Suprapubic skin (tissue), 4 donors: ENCODE results near the gene RAD51AP2. TPM values are rescaled to one million over a fixed set of nuclear protein-coding genes. Genes with fewer than 3 reads are reported as not detected.

Experiments
- DNase-seq, 2 donors: peaks; one replicate each; pipeline ENCODE4 v3.0.0-alpha.2; 2019; ENCODE audit warnings: low spot score in 2 of 2
- H3K27ac ChIP-seq: fragments of 200-600 bp; sonication (generic); one replicate; pipeline ENCODE4 v1.5.1; 2019
- H3K27me3 ChIP-seq: fragments of 200-600 bp; sonication (generic); one replicate; pipeline ENCODE4 v1.5.1; 2019
- H3K36me3 ChIP-seq: fragments of 200-600 bp; sonication (generic); one replicate; pipeline ENCODE4 v1.5.1; 2019
- H3K4me1 ChIP-seq: fragments of 200-600 bp; sonication (generic); one replicate; pipeline ENCODE4 v1.5.1; 2019
- H3K4me3 ChIP-seq: fragments of 200-600 bp; sonication (generic); one replicate; pipeline ENCODE4 v1.5.1; 2019; ENCODE audit warnings: mild to moderate bottlenecking
- H3K9me3 ChIP-seq: fragments of 200-600 bp; sonication (generic); one replicate; pipeline ENCODE4 v1.5.1; 2019
- EP300 ChIP-seq: sonication (generic); formaldehyde crosslinking; IDR thresholded peaks from one replicate; pipeline ENCODE4 v1.6.1; 2017; ENCODE audit warnings: antibody characterized with exemption
- POLR2A ChIP-seq, 2 donors: fragments of 450-650 bp; IDR thresholded peaks; one replicate each; pipeline ENCODE4 v1.6.1; 2017; ENCODE audit warnings: antibody characterized with exemption in 2 of 2, mild to moderate bottlenecking in 2 of 2, moderate library complexity in 2 of 2
- POLR2AphosphoS5 ChIP-seq, 3 donors: sonication (generic); formaldehyde crosslinking; IDR thresholded peaks; one replicate each; pipeline ENCODE4 v1.6.1; 2017; ENCODE audit warnings: antibody characterized with exemption in 3 of 3
- WGBS: methylation state at CpG from one replicate; pipeline ENCODE4 v1.1.5; 2018; 5-methylcytosine and 5-hydroxymethylcytosine counted together
- total RNA-seq, 4 donors: library from RNA; depleted of rRNA; stranded (reverse); fragments of >200 nt; gene quantifications; one replicate each; pipeline ENCODE4 v1.1.0, GENCODE V29; 2016
- TF ChIP-seq, protein P1 (sequence below), 2 donors: fragments of 200-600 bp in 1 of 2; fragments of 450-650 bp in 1 of 2; sonication (generic) in 1 of 2; IDR thresholded peaks; one replicate each; pipeline ENCODE4 v1.5.1; 2016 to 2019; ENCODE audit warnings: antibody characterized with exemption in 2 of 2, mild to moderate bottlenecking in 1 of 2, moderate library complexity in 1 of 2

Gene RAD51AP2
- total RNA-seq, 4 donors from 2014 or later, result 0.11 to 0.89 (median 0.18) TPM; not detected in 1

DNA sequence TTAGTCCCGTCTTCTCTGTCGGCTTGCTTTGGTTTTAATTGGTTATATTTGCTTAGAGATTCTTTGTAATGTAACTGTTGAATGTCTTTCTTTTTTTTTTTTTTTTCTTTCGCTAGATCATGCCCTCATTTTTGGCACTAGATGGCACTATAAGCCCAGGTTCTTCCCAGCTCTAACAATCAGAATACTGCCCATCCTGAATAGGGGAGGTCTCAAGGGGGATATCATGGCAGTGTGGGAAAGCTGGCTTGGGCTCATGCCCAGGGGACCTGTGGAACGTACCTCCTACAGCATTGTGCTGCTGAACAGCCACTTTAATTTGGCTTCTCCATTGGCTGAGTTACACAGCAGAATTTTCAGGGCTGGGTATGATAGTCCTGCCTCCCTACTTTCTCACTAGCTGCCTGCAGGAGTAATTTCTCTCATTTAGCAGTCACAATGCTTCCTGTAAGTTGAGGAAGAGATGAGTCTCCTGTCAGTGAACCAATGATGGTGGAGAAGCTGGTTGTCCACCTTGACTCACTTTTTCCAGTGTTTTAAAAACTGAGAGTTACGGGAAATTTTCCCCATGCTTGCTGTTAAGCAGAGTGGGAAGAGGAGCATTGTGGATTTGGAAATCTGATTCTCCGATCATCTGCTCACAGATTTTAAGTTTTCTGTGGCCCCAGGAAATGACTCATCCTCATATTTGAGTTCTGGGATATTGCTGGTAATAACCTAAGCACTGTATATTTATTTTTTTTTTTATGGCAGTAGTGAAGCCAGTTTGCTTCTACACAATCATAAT lies 47.2 kb downstream of the RAD51AP2 start:
- 86% methylated on average over 6 of the region's 6 CpGs for WGBS
- TF ChIP-seq POLR2AphosphoS5 (IDR thresholded peaks at IDR 0.05), result no peak
- no peak for TF ChIP-seq POLR2A (IDR thresholded peaks at IDR 0.05)
- no peak for TF ChIP-seq EP300
- TF ChIP-seq, protein P1, sequence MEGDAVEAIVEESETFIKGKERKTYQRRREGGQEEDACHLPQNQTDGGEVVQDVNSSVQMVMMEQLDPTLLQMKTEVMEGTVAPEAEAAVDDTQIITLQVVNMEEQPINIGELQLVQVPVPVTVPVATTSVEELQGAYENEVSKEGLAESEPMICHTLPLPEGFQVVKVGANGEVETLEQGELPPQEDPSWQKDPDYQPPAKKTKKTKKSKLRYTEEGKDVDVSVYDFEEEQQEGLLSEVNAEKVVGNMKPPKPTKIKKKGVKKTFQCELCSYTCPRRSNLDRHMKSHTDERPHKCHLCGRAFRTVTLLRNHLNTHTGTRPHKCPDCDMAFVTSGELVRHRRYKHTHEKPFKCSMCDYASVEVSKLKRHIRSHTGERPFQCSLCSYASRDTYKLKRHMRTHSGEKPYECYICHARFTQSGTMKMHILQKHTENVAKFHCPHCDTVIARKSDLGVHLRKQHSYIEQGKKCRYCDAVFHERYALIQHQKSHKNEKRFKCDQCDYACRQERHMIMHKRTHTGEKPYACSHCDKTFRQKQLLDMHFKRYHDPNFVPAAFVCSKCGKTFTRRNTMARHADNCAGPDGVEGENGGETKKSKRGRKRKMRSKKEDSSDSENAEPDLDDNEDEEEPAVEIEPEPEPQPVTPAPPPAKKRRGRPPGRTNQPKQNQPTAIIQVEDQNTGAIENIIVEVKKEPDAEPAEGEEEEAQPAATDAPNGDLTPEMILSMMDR (IDR thresholded peaks at IDR 0.05), result no peak
- peaks cover 15% of the 10 kb centered on the region for H3K9me3 ChIP-seq
- no peaks in the 10 kb centered on the region for H3K27me3 ChIP-seq
- no peak overlapping the region for H3K27ac ChIP-seq
- DNase-seq, result no peak
- H3K36me3 ChIP-seq, result no peaks in the 10 kb centered on the region
- H3K4me1 ChIP-seq, result no peaks in the 10 kb centered on the region
- H3K4me3 ChIP-seq, result no peak overlapping the region

GRCh38 chr2:17461087-17461475 lies 57.2 kb downstream of the RAD51AP2 start:
- WGBS, result 89% methylated on average over 1 of the region's 1 CpG
- no peak for TF ChIP-seq EP300
- no peak for TF ChIP-seq POLR2AphosphoS5 (IDR thresholded peaks at IDR 0.05)
- TF ChIP-seq, protein P1 (IDR thresholded peaks at IDR 0.05), result no peak
- no peak for TF ChIP-seq POLR2A (IDR thresholded peaks at IDR 0.05)

More at GRCh38 chr2:17461087-17461475, 57.2 kb downstream of the RAD51AP2 start:
- Histone ChIP-seq H3K36me3 (no peaks in the 10 kb centered on the region), H3K27me3 (no peaks in the 10 kb centered on the region), H3K9me3 (no peaks in the 10 kb centered on the region), H3K4me3 (no peak overlapping the region), H3K27ac (no peak overlapping the region), H3K4me1 (no peaks in the 10 kb centered on the region)
- DNase-seq, result no peak

Other genes with a start within 250 kb of the RAD51AP2 start
- gene VSNL1, start 22.3 kb upstream of the RAD51AP2 start, total RNA-seq, result 10 to 100 TPM in 3 of 4 donors, 1 to 10 TPM in 1; 6.0 to 18.8 (median 15.2) TPM
- gene SMC6, start 235.4 kb upstream of the RAD51AP2 start, total RNA-seq, result 10 to 100 TPM; 22.5 to 34.0 (median 26.9) TPM
- gene GEN1, start 235.7 kb upstream of the RAD51AP2 start, total RNA-seq, result 10 to 100 TPM in 3 of 4 donors, 1 to 10 TPM in 1; 8.9 to 15.2 (median 11.6) TPM